Measurements from ENCODE around the gene PIK3R6. TPM values are rescaled to one million over a fixed set of nuclear protein-coding genes. Genes with fewer than 3 reads are reported as not detected.

The PIK3R6 gene
- total and polyA plus RNA-seq, 2 of the 13 experiments (the other 11 are each of a cell fraction or from before 2014, with no cell fraction given), result not detected

DNA sequence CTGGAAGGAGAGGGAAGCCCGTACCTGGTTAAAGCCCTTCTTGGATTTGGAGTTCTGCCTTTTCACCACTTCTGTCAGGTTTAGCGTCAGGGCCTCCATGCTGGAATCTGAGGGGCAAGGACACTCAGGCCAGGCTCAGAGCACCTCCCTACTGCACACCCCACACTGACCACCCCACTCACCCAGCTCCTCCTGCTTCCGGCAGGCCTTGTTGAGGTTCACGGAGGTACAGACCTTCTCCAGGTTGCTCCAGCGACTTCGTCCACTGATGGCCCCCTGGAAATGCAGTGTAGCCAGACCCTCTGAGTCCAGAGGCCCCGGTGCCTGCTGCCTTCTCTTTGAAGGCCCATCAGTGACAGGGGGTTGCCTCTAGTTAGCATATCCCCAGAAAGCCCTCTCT, 14.1 kb upstream of the PIK3R6 start:
- H3K27me3 ChIP-seq (ENCODE audit: control insufficient read depth in 1 of 2, insufficient read depth in 2 of 2, low read length in 2 of 2), result peaks cover 2 to 43% of the 10 kb centered on the region in 2 experiments; a peak in 4 of 5 replicates
- FAIRE-seq, result no peak

More for the DNA sequence above, 14.1 kb upstream of the PIK3R6 start:
- Histone ChIP-seq H3K4me3 (replicated peaks in 1 of 3; ENCODE audit: insufficient read depth in 1 of 3, low read depth in 2 of 3, low read length in 3 of 3) (no peak overlapping the region), H3K79me2 (ENCODE audit: insufficient read depth, low read length) (no peaks in the 10 kb centered on the region), H3K36me3 (replicated peaks in 1 of 2; ENCODE audit: control insufficient read depth in 1 of 2, insufficient read depth in 2 of 2, low read length in 2 of 2) (no peaks in the 10 kb centered on the region), H3K9ac (ENCODE audit: insufficient read depth, low read depth, low read length) (no peak overlapping the region), H3K27ac (ENCODE audit: extremely low read length, insufficient read depth, low read length) (no peak overlapping the region), H4K20me1 (ENCODE audit: insufficient read depth, low read length) (no peaks in the 10 kb centered on the region), H3K4me2 (ENCODE audit: low read depth, low read length) (no peak overlapping the region), H3K4me1 (ENCODE audit: insufficient read depth, low read length) (no peaks in the 10 kb centered on the region), H2AFZ (ENCODE audit: low read length) (no peak overlapping the region), H3K9me3 (ENCODE audit: low read length) (no peaks in the 10 kb centered on the region)
- ATAC-seq, result no peak
- DNase-seq (ENCODE audit: low spot score), result no peak
- no TSS peak for BruUV-seq (replicated peaks)
- TF ChIP-seq ZNF572 (CRISPR knock-in tag; IDR thresholded peaks at IDR 0.05) (no peak), ZNF121 (CRISPR knock-in tag; IDR thresholded peaks at IDR 0.05) (no peak), KAT2B (IDR thresholded peaks at IDR 0.05; ENCODE audit: borderline replicate concordance, low read depth, low read length) (no peak), ZNF24 (IDR thresholded peaks at IDR 0.05) (no peak), HOXD1 (CRISPR knock-in tag; IDR thresholded peaks at IDR 0.05) (no peak), TOE1 (CRISPR knock-in tag; IDR thresholded peaks at IDR 0.05) (no peak), CBX5 (CRISPR knock-in tag; IDR thresholded peaks at IDR 0.05; ENCODE audit: borderline replicate concordance) (no peak), ZNF44 (CRISPR knock-in tag; IDR thresholded peaks at IDR 0.05) (no peak), ELF4 (CRISPR knock-in tag; IDR thresholded peaks at IDR 0.05; ENCODE audit: borderline replicate concordance) (no peak), CEBPG (CRISPR knock-in tag; IDR thresholded peaks at IDR 0.05) (no peak), SRSF1 (optimal IDR thresholded peaks at IDR 0.05; ENCODE audit: low read depth, low read length) (no peak), MAFF (IDR thresholded peaks at IDR 0.05; ENCODE audit: low read depth, low read length) (no peak), ZNF501 (CRISPR knock-in tag; IDR thresholded peaks at IDR 0.05) (no peak), SMYD3 (CRISPR knock-in tag; IDR thresholded peaks at IDR 0.05) (no peak), EED (CRISPR knock-in tag; IDR thresholded peaks at IDR 0.05) (no peak), ZNF256 (CRISPR knock-in tag; conservative IDR thresholded peaks at IDR 0.05) (no peak), AKAP8 (CRISPR knock-in tag; IDR thresholded peaks at IDR 0.05) (no peak)
- TF ChIP-seq, protein P1, sequence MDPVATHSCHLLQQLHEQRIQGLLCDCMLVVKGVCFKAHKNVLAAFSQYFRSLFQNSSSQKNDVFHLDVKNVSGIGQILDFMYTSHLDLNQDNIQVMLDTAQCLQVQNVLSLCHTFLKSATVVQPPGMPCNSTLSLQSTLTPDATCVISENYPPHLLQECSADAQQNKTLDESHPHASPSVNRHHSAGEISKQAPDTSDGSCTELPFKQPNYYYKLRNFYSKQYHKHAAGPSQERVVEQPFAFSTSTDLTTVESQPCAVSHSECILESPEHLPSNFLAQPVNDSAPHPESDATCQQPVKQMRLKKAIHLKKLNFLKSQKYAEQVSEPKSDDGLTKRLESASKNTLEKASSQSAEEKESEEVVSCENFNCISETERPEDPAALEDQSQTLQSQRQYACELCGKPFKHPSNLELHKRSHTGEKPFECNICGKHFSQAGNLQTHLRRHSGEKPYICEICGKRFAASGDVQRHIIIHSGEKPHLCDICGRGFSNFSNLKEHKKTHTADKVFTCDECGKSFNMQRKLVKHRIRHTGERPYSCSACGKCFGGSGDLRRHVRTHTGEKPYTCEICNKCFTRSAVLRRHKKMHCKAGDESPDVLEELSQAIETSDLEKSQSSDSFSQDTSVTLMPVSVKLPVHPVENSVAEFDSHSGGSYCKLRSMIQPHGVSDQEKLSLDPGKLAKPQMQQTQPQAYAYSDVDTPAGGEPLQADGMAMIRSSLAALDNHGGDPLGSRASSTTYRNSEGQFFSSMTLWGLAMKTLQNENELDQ (CRISPR knock-in tag; IDR thresholded peaks at IDR 0.05; ENCODE audit: borderline replicate concordance), result no peak
- TF ChIP-seq, protein P2, sequence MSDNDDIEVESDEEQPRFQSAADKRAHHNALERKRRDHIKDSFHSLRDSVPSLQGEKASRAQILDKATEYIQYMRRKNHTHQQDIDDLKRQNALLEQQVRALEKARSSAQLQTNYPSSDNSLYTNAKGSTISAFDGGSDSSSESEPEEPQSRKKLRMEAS (IDR thresholded peaks at IDR 0.05), result no peak
- WGBS (ENCODE audit: low lambda C conversion rate), result 30% methylated on average over 5 of the region's 7 CpGs
- intact Hi-C loops (cut with micrococcal nuclease; ENCODE audit: unreplicated experiment), result no loop called here
- in situ Hi-C loops (cut with HindIII; ENCODE audit: extremely low pct_ligation_motif_present, low pct_unique_long_range_greater_than_20kb), result no loop called here
- ChIA-PET POLR2A (no interaction called here), CTCF (ENCODE audit: low intra/inter-chr PET ratio, low total read pairs) (no interaction called here)

All from HepG2 (cell line).